AG09319 (cell line): Measurements from ENCODE around the gene SEMA6C.
A peak's percentile ranks its signal among the peaks of the same experiment; 100 is the strongest.

Experiments
- DNase-seq: peaks from one replicate; pipeline ENCODE4 v3.0.0-alpha.2; 2010; ENCODE audit warnings: low read depth; ENCODE audit errors: extremely low read depth
- CTCF ChIP-seq: IDR thresholded peaks from 2 replicates; pipeline ENCODE4 v1.5.1; 2011; ENCODE audit warnings: low read depth, mild to moderate bottlenecking, inconsistent platforms, low read length, moderate library complexity

The SEMA6C gene

GRCh38 chr1:151184211-151184610 is 37.8 kb upstream of the SEMA6C start:
- no peak for DNase-seq
- TF ChIP-seq CTCF = no peak

DNA sequence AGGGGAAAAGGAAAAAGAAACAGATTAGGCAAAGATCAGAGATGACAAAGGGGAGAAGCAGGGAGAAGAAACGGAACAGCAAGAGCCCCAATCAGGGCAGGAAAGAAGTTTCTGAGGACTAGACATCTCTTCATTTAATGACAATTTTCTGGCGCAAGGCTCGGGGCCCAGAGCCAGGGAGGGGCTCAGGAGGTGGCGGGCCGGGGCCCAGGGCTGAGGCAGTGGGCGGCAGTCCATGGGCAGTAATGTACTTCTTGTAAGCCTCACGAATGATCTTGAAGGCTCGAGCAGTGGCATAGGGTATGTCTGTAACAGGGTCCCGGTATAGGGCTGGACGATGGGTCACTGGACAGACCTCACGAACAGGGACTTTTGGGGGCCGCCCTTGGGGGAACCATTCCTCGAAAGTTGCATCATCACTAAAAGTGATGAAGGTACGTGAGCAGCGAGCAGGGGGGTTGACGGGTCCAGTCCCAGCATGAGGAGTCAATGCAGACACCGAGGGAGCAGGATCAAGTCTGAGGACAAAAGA is 30.1 kb upstream of the SEMA6C start:
- no peak for DNase-seq
- TF ChIP-seq CTCF = no peak

DNA sequence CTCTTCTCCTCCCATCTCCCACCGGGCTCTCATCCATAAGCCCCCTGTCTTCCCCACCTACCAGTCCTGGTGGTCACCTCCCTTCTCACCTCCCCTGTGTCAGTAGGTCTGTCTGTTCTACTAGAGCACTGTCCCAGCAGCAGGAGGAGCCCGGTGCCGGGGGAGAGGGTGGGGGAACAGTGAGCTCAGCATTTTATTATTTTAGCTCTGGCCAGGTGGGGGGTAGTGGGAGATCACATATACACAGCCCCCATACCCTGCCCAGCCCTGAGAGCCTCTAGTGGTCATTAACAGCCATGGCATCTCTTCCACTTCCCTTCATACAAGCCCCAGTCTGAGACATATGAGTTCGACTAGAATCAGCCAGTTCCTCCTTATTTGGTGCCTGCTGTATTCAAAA is 29.4 kb upstream of the SEMA6C start, which contains the start of gene TMOD4:
TMOD4 (minus strand) TSS at position 119 of the 400 bp plus-strand sequence. CDS start 1,106 bp downstream, outside the sequence.
- TF ChIP-seq CTCF = peak; percentile 54
- DNase-seq = no peak

DNA sequence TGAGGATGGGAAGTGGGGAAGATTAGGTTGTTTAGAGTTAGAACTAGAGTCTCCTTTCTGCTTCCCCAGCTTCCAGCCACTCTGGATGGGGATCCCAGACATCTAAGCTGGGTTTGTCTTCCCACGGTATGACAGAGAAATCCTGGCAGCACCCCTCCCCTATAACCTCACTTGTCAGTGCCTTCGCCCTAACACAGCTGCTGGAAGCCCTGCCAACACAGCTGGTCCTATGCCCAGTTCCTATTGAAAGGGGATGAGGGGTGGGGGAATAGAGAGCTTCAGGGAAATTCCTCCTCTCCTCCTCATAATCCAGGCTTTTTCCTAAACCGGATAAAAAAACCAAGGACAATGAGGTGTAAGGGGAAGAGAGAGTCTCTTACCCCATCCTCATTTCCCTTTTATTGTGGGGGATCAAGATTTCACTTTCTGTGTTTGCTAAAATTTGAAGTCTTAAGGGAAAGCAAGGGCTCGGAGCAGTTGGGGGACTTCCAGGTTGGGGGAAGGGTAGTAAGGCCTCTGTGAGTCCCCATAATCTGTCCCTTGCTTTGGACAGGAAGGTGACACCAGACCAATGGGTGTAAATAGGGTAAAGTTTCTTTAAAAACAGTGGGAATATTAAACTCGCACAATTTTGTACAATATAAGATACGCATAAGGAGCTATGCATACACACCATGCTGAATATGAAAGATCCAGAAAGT is 28.8 kb upstream of the SEMA6C start:
- DNase-seq = no peak
- no peak for TF ChIP-seq CTCF

DNA sequence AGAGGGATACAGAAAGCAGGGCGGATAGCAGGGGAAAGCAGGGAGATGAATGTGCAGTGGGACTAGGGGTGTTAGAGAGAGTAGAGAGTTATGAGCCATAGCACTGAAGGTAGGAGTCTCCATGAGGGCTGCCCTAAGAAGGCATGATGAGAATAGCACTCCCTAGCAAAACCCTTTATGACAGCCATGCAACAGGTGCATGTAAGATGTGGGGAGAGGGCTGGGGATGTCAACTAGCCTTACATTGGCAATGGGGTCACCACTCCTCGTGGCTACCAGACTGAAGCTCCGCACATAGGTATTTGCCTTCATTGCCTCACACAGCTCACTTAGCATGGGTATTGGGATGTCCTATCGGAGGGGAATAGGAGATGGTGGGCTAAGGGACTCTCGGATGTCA is 24.8 kb upstream of the SEMA6C start:
- TF ChIP-seq CTCF = no peak
- no peak for DNase-seq

DNA sequence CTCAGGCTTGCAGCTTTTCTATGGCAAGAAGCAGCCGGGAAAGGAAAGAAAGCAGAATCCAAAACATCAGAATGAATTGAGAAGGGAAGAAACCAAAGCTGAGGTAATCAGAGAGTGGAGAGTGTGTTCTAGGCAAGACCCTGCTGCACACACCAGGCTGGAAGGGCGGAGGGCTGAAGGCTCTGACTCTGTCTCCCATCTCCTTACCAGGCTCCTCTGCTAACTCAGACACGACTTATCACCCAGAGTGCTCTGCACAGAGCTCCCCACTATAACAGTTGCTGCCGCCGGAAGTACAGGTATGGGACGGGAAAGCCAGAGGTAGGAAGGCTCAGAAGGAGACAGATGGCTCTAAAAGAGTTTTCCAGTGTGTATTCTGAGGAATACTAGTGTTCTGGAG is 20.7 kb upstream of the SEMA6C start:
- DNase-seq = no peak
- no peak for TF ChIP-seq CTCF

GRCh38 chr1:151166505-151166956 is 20.1 kb upstream of the SEMA6C start:
- no peak for TF ChIP-seq CTCF
- DNase-seq = no peak
